ENCODE measurements around the gene ASGR1. TPM values are rescaled to one million over a fixed set of nuclear protein-coding genes. Genes with fewer than 3 reads are reported as not detected.
A peak's percentile ranks its signal among the peaks of the same experiment; 100 is the strongest.
"Not testable (repeated sequence)": the region's sequence is repeated elsewhere in the genome, so short reads cannot be mapped to it uniquely, and the experiment has no call there.

Gene ASGR1
- total and polyA plus RNA-seq, 7 donors: 0.36 to 2.4 (median 1.7) TPM; not detected in 2

DNA sequence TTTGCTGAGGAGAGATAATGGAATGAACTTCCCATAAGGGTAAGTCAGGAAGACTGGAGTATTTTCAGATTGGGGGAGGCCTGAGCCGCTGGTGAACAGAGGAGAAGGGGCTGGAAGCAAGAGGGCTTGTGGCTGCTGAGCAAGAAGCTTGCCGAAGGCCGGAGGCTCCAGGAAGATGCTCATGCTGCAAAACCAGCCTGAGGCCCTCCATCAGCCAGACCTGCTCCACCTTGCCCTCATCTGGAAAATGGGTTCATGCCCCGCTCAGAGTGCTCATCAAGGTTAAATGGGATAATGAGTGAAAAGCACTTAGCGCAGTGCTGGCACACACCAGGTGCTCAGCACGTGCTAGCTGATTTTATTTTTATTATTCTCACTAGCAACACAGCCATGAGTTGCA is 5.5 kb upstream of the ASGR1 start:
- Histone ChIP-seq H3K27me3 (no peaks in the 10 kb centered on the region), H3K9me3 (no peaks in the 10 kb centered on the region), H3K4me3 (no peak overlapping the region), H3K36me3 (no peaks in the 10 kb centered on the region), H3K27ac (no peak overlapping the region), H3K4me1 (no peaks in the 10 kb centered on the region)
- WGBS, 2 donors: 84 to 91% methylated on average over 6 of the region's 6 CpGs
- intact Hi-C loops (cut with DNase I): no loop called here
- no peak for DNase-seq
- TF ChIP-seq POLR2A (IDR thresholded peaks at IDR 0.05) (no peak), EP300 (IDR thresholded peaks at IDR 0.05) (no peak), POLR2AphosphoS5 (IDR thresholded peaks at IDR 0.05) (no peak)
- TF ChIP-seq, protein P1, sequence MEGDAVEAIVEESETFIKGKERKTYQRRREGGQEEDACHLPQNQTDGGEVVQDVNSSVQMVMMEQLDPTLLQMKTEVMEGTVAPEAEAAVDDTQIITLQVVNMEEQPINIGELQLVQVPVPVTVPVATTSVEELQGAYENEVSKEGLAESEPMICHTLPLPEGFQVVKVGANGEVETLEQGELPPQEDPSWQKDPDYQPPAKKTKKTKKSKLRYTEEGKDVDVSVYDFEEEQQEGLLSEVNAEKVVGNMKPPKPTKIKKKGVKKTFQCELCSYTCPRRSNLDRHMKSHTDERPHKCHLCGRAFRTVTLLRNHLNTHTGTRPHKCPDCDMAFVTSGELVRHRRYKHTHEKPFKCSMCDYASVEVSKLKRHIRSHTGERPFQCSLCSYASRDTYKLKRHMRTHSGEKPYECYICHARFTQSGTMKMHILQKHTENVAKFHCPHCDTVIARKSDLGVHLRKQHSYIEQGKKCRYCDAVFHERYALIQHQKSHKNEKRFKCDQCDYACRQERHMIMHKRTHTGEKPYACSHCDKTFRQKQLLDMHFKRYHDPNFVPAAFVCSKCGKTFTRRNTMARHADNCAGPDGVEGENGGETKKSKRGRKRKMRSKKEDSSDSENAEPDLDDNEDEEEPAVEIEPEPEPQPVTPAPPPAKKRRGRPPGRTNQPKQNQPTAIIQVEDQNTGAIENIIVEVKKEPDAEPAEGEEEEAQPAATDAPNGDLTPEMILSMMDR (IDR thresholded peaks at IDR 0.05): no peak

- Histone ChIP-seq H3K27ac (no peak overlapping the region), H3K4me3 (no peak overlapping the region), H3K36me3 (no peaks in the 10 kb centered on the region), H3K27me3 (no peaks in the 10 kb centered on the region), H3K9me3 (no peaks in the 10 kb centered on the region), H3K4me1 (no peaks in the 10 kb centered on the region)
- intact Hi-C loops (cut with DNase I): no loop called here
- 11 to 49% methylated on average over 14 of the region's 14 CpGs for WGBS, 2 donors
- DNase-seq: no peak
- TF ChIP-seq EP300 (IDR thresholded peaks at IDR 0.05) (no peak), POLR2A (IDR thresholded peaks at IDR 0.05) (no peak), POLR2AphosphoS5 (IDR thresholded peaks at IDR 0.05) (no peak)
- TF ChIP-seq, protein P1 (IDR thresholded peaks at IDR 0.05): no peak
Measured at GRCh38 chr17:7184091-7184488, 4.9 kb upstream of the ASGR1 start.

- no peaks in the 10 kb centered on the region for H3K9me3 ChIP-seq
- no peak overlapping the region for H3K27ac ChIP-seq
- no peaks in the 10 kb centered on the region for H3K27me3 ChIP-seq
- no peaks in the 10 kb centered on the region for H3K4me1 ChIP-seq
- no peak overlapping the region for H3K4me3 ChIP-seq
- TF ChIP-seq, protein P1 (IDR thresholded peaks at IDR 0.05): no peak
- TF ChIP-seq POLR2AphosphoS5 (IDR thresholded peaks at IDR 0.05): no peak
- no peak for TF ChIP-seq POLR2A (IDR thresholded peaks at IDR 0.05)
- TF ChIP-seq EP300 (IDR thresholded peaks at IDR 0.05): no peak
- H3K36me3 ChIP-seq: no peaks in the 10 kb centered on the region
- 70 to 83% methylated on average over 7 of the region's 7 CpGs for WGBS, 2 donors
- intact Hi-C loops (cut with DNase I): no loop called here
- DNase-seq: no peak
Measured at GRCh38 chr17:7183433-7184090, 4.4 kb upstream of the ASGR1 start.

GRCh38 chr17:7182101-7182500 is 2.9 kb upstream of the ASGR1 start:
- H3K27ac ChIP-seq; intact Hi-C loops (cut with DNase I); DNase-seq; H3K9me3 ChIP-seq; H3K4me3 ChIP-seq; H3K36me3 ChIP-seq: not testable (repeated sequence)
- peaks cover 0 to 12% (median 10%) of the 10 kb centered on the region in 4 donors for H3K4me1 ChIP-seq
- H3K27me3 ChIP-seq: peaks cover 0 to 13% (median 12%) of the 10 kb centered on the region in 3 donors
- 93 to 97% methylated on average over 2 of the region's 2 CpGs for WGBS, 2 donors

- Histone ChIP-seq H3K27me3 (peaks cover 0 to 45% (median 21%) of the 10 kb centered on the region in 3 donors), H3K27ac (no peak overlapping the region), H3K4me3 (no peak overlapping the region), H3K4me1 (peaks cover 0 to 17% (median 16%) of the 10 kb centered on the region in 4 donors), H3K9me3 (no peaks in the 10 kb centered on the region), H3K36me3 (no peaks in the 10 kb centered on the region)
- WGBS, 2 donors: 74 to 83% methylated on average over 11 of the region's 11 CpGs
- intact Hi-C loops (cut with DNase I): no loop called here
- DNase-seq: peak; percentile 53
- TF ChIP-seq POLR2AphosphoS5 (IDR thresholded peaks at IDR 0.05) (no peak), EP300 (IDR thresholded peaks at IDR 0.05) (no peak), POLR2A (IDR thresholded peaks at IDR 0.05) (no peak)
- TF ChIP-seq, protein P1 (IDR thresholded peaks at IDR 0.05): no peak
Measured at GRCh38 chr17:7178973-7179316, 225 bp downstream of the ASGR1 start.
